GM18526 (cell line): ENCODE results near the gene RCAN1.

Source experiments
- POLR2A ChIP-seq: IDR thresholded peaks from 3 replicates; pipeline ENCODE4 v1.6.1; 2011; ENCODE audit not compliant: insufficient read length; ENCODE audit errors: extremely low read depth

The RCAN1 gene

DNA sequence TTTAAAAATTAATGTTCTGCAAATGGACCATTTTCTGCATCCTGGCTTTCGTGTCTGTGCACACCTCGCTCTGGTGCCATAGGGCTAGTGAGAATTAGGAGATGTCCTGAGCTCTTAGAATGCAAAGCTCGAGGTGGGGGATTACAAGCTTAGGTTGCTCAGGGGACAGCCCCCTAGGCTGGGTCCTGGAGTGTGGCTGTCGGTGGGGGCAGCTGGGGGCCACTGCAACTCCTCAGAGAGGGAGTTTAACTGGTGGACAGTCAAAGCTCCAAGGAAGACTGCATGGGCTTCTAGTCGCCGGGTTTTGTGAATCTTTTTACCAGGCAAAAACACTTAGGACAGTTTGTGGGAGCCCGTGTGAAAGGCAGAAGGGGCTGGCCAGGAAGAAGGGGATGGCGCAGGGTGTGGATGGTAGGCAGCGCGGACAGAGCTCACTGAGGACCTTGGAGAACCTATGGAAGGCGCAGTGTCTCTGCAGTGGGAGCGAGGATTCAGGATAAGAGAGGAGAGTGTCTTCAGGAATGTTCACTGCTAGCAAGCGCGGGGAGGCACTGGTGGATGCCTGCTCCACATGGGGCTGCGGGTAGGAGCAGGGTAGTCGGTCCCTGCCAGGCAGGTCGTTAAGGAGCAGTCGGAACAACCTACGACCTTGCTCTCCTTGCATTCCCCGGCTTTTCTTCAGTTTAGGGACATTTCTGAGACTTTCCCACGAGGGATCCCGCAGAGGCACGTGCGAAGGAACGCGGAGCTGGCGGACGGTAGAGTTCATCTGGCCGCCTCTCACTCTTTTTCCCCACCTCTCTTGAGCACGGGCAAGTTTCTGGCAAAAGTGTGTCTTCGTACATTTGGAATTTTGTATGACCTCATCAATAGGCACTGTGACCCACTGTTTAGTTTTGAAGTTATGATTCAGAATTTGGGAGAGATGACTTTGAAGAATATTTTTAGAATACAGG lies 90.0 kb downstream of the RCAN1 start:
- no peak for TF ChIP-seq POLR2A

DNA sequence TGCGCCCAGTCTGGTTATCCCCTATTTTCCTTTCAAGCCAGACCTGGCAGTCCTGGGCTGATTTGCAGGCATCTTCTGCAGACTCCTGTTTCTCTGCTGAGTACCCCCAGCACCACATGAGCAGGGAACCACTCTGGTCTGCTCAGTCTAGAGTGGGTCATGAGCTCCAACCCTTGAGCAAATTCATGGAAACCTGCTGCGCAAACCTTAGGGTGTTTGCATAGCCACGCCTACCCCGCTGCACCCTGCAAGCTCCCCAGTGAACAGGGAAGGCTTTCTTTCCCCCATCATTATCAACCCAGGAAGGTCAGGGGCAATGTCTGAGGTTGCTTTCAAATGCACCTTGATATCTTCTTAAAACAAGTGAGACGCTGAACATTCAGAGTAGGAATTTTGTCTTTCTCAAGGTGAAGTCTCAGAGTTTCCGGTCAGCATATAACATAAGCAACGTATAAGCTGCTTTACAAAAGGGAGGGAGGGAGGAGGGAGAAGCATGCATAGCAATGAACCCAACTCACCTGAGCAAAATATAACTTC lies 91.8 kb downstream of the RCAN1 start:
- TF ChIP-seq POLR2A = no peak

DNA sequence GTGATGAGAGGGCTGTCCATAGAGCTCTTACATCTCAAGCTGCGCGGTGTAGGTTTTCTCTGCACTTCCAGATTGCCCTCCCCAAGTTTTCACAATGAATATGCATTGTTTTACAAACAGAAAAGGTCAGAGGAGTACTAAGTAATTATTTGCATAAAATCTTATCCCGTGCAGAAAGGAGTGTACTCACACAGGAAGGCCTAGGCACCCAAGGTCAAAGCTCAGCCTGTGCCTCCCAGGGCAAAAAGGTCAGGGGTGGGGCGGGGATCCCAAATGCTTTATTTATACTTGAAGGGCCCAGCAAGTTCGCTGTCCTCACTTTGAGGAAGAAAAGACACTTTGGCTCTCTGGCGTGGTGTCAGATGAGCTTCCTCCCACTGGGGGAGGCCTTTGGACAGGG lies 92.6 kb downstream of the RCAN1 start:
- TF ChIP-seq POLR2A = no peak

DNA sequence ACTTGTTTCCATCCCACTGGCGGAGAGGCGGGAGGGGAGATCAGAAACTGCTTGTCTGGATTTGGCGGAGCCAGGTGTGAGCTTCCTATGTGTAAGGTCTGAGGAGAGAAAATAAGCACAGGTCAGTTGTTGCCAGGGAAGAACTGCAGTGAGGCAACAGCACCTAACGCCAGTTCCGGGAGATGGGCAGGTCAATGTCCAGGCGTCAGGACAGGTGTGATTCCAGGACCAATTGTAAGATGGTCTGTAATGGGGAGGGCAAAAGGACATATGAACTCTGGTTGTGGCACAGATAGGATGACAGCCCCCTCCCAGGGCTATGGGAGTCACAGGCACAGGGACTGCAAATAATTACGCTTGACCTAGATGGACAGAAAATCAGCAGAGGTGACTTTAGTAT lies 93.4 kb downstream of the RCAN1 start:
- no peak for TF ChIP-seq POLR2A

DNA sequence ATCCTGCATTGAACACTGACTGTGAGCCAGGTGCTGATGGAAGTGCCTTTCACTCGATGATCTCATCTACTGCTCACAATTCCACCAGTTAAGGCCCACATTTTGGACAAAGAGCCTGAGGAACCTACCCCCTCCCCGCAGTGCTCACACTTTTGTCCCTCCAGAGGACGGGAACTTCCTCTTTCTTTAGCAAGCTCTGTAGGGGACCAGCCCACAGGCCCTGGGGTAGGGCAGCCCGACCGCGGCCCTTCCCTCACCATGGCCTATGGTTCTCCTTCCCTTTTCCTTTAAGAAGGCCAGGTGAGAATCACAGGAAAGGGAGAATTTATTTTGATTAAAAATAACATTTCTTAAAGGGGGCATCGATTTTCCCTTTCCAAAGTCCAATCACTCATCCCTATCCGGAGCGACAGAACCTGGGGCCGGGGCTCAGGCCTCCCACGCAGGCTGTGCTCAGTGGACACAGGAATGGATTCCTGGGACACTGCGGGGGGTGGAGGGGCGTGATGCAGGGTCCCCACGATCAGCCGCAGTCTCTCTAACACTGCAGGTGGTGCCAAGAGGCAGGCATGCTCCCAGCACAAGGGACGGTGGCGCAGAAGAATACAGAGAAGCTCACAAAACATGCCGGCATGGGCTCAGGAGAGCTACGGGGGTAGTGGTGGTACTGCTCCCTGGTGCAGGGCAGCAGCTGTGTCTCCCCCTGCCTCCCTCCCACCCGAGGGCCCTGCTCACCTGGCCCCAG lies 94.0 kb downstream of the RCAN1 start:
- TF ChIP-seq POLR2A = no peak

DNA sequence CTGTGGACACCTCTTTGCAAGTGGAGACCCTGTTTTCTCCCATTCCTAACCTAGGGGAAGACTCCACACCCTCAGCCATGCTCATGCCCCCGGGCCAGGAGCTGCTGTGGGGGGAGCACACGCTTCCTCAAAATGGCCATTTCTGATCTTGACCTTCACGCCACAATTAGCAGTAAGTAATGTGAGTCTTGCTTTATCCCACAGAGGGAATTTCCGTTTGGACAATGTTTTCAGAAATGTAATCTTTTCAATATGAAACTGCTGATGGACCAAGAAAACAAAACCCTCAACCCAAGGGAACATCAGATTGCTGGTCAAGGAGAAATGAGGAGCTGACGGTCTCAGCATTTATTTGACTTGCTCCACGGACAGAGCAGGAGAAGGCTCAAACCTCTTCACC lies 94.6 kb downstream of the RCAN1 start:
- TF ChIP-seq POLR2A = no peak

DNA sequence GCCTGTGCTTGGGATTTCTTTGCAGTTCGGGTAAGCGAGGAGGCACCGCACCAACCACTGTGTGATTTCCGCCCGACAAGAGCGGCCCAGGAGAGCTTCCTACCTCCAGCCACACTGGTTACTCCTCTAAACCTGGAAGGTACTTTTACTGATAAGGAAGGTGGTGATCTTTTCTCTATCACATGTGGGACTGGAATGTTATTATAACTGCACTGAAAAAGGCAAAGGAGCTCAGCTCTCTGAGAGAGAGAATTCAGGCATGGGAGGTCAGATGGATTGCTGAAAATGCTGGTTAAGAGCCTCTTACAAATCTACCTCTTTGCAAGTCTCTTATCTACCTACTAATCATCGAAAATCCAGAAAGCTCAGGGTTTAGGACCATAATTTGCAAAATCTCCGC lies 95.2 kb downstream of the RCAN1 start:
- no peak for TF ChIP-seq POLR2A

DNA sequence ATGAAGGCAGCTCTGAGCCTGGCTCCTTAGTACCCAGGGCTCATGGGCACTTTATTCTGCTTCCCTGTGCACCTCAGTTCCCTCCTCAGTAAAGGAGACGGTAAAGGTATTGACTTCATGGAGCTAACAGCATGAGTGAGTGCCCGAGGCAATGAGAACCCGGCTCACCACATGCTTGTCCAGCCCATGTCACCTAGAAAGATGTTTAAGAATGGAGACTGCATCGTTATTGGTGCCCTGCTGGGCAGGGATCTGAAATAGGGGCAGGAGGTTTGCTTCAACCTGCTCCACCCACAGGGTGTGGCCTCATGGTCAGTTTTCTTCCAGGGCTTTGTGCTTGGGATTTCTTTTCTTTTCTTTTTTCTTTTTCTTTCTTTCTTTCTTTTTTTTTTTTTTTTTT lies 95.9 kb downstream of the RCAN1 start:
- no peak for TF ChIP-seq POLR2A

DNA sequence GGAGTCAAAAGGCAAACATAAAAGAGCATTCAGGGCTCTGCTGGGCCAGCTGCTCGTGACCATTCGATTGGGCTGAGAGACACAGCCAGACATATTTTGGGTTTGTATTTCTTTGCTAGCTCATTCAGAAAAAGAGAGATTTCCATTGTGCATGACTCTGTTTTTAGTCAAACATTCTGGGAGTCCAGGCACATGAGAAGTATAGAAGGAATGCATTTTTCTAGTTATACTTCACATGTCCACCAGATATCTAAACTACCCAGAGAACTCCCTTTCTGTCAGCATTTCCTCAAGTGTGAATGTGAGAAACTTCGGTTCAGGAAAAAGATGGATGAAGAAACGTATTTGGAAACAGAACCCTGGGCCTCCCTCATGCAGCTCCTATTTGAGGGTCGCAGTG lies 96.6 kb downstream of the RCAN1 start:
- no peak for TF ChIP-seq POLR2A

DNA sequence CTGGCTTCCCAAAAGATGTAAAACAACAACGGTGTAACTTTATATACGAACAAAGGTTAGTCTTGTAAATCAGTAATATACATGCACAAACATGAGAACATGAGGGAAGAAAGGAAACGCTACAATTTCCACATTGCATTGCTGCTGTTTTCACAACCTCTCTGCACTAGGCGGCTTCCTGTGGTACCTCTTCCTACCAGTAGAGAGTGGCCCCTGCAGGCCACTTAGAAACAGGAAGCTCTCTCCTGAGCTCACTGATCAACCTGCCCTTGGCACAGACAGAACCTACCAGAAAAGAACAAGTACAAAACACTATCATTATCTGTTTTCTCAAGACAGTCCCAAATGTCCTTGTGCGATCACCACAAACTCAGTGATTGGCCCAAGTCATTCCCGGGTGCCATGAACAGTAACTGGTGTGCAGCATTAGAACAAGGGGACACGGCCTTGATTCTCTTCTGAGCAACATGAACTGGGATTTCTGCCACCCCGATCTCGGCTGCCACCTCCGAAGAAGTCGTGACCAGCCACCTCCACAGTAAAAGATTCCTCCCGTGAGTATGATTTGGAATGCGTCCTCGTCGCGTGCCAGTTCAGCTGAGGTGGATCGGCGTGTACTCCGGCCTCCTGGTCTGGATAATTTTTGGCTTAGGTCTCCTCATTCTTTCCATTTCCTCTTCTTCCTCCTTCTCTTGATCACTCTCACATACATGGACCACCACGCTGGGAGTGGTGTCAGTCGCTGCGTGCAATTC lies 97.2 kb downstream of the RCAN1 start:
- no peak for TF ChIP-seq POLR2A

DNA sequence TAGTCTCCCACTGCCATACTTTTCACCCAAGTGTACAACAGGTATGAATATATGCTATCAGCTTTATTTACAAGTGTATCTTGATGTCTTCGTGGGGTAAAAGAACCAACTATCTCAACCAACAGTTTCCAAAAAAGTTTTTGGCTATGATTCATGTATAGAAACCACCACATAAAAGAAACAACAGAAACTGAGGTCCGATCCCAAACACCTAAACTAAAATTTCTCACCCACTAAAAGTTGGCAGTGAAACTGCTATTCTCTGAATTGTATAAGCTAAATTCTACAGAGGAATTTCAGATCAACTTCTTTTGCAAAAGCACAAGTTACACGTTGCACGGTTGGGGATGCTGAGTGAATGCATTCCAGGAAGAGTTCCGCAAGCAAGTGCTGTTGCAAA lies 97.9 kb downstream of the RCAN1 start:
- no peak for TF ChIP-seq POLR2A

DNA sequence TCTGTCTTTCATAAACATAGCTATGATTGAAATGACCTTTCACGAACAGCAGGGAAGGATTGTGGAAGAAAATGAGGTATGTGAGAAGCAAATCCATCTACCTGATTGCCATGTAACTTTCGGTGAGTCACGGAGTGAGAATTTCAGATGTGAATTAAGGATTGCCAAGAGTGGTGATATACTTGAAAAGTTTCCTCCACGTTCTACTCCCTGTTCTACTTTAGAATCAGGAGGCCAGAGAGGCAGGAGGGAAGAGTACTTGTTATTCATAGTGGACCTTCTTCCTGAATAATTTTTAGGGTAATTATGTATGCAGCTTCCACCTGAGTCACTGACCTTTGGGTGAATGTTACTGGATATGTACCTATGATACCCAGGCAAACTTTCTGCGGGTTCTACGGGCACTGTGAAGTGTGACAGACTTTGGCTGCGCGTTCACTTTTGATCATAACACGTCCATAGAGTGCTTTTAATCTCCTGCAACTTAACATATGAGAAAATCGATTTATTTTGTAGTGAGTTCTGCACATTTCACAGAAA lies 100.3 kb downstream of the RCAN1 start:
- TF ChIP-seq POLR2A = no peak

DNA sequence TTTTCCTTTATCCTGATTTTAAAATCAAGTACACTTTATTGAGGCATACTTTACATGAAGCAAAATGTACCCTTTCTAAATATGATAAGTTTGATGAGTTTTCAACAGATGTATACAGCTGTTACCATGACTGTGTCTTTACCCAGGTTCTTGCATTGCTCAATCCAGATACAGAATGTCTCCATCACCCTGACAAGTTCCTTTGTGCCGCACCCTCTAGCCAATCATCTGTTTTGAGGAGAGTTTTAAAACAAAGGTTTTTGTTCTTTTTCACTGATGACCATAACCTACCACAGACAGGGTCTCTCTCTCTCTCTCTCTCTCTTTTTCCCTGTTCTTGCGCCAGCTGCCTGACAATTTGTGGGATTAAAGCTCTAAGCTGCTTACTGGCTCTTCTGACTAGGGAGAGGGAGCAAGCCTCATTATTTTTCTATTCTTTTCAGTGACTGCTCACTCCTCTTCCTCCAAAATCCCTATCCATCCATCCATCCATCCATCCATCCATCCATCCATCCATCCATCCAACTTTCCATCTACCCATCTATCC lies 101.7 kb downstream of the RCAN1 start:
- TF ChIP-seq POLR2A = no peak

DNA sequence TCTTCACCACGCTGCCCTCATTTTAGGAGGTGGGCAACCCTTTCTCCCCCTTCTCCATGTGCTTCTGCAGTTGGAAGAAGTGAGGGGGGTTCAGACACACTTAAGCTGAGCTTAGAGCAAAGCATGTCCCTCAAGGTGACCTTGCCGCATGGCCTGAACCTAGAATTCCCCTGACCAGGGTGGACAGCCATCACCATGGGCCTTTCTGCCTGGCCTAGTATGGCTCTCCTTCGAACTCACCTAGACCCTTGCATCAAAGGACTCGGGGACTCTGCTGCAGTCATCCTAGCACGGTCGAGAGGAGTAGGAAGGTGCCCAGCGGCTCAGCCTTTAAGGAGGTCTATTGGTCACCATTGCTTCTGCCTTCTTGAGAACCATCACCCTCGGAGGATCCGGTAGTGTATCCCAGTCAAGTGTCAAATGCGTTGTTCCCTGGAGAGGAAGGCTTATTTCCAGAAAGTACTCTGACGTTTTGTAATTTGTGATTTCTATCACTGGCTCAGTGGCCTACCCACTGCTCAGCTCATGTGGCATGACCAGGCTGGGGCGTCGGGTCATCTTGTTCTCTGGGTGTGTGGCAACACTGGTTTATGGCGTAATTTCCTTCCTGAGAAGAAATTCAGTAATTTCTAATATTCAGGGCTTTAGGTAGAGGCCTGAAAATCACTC lies 103.0 kb downstream of the RCAN1 start, which contains the start of gene KCNE1:
Gene KCNE1, minus strand, starts transcription at position 424 of the 669 bp plus-strand sequence. CDS start 62,576 bp downstream, outside the sequence.
- no peak for TF ChIP-seq POLR2A
